ENCODE data around the gene DHRS4.

DHRS4 gene

GRCh38 chr14:23922545-23922944 lies 31.0 kb upstream of the DHRS4 start:
- Histone ChIP-seq H3K4me2 (ENCODE audit: low read length) (no peak overlapping the region), H4K20me1 (ENCODE audit: insufficient read depth, low read length) (no peaks in the 10 kb centered on the region), H3K9ac (ENCODE audit: low read length) (no peak overlapping the region), H3F3A (ENCODE audit: insufficient read depth, low read length) (no peaks in the 10 kb centered on the region), H3K27ac (ENCODE audit: low read depth, low read length, poor library complexity, severe bottlenecking) (no peak overlapping the region), H3K36me3 (ENCODE audit: insufficient read depth, low read length) (no peaks in the 10 kb centered on the region), H3K79me2 (ENCODE audit: insufficient read depth, low read length) (no peaks in the 10 kb centered on the region), H3K9me2 (ENCODE audit: low read depth, low read length) (no peaks in the 10 kb centered on the region), H2AFZ (ENCODE audit: low read length) (no peak overlapping the region), H3K9me3 (ENCODE audit: low read length) (no peaks in the 10 kb centered on the region), H3K4me1 (ENCODE audit: insufficient read depth, low read length, severe bottlenecking) (no peaks in the 10 kb centered on the region), H3K27me3 (ENCODE audit: insufficient read depth, low read length) (no peaks in the 10 kb centered on the region), H3K4me3 (ENCODE audit: low read depth, low read length, poor library complexity, severe bottlenecking) (no peak overlapping the region)
- no peak for TF ChIP-seq CTCF (IDR thresholded peaks at IDR 0.05; ENCODE audit: low read length)
- no peak for TF ChIP-seq EZH2 (IDR thresholded peaks at IDR 0.05; ENCODE audit: borderline replicate concordance, low read length)

- H3K27me3 ChIP-seq (ENCODE audit: insufficient read depth, low read length) = no peaks in the 10 kb centered on the region
- H3K36me3 ChIP-seq (ENCODE audit: insufficient read depth, low read length) = no peaks in the 10 kb centered on the region
- H3K9me2 ChIP-seq (ENCODE audit: low read depth, low read length) = no peaks in the 10 kb centered on the region
- H3F3A ChIP-seq (ENCODE audit: insufficient read depth, low read length) = no peaks in the 10 kb centered on the region
- H4K20me1 ChIP-seq (ENCODE audit: insufficient read depth, low read length) = no peaks in the 10 kb centered on the region
- H3K4me1 ChIP-seq (ENCODE audit: insufficient read depth, low read length, severe bottlenecking) = no peaks in the 10 kb centered on the region
- TF ChIP-seq EZH2 (IDR thresholded peaks at IDR 0.05; ENCODE audit: borderline replicate concordance, low read length) (no peak), CTCF (IDR thresholded peaks at IDR 0.05; ENCODE audit: low read length) (no peak)
- no peaks in the 10 kb centered on the region for H3K79me2 ChIP-seq (ENCODE audit: insufficient read depth, low read length)
- H3K27ac ChIP-seq (ENCODE audit: low read depth, low read length, poor library complexity, severe bottlenecking) = no peak overlapping the region
- H3K4me2 ChIP-seq (ENCODE audit: low read length) = no peak overlapping the region
- no peaks in the 10 kb centered on the region for H3K9me3 ChIP-seq (ENCODE audit: low read length)
- no peak overlapping the region for H2AFZ ChIP-seq (ENCODE audit: low read length)
- no peak overlapping the region for H3K4me3 ChIP-seq (ENCODE audit: low read depth, low read length, poor library complexity, severe bottlenecking)
- H3K9ac ChIP-seq (ENCODE audit: low read length) = no peak overlapping the region
Observed at GRCh38 chr14:23925523-23926075, 28.0 kb upstream of the DHRS4 start.

- Histone ChIP-seq H4K20me1 (ENCODE audit: insufficient read depth, low read length) (no peaks in the 10 kb centered on the region), H3K4me3 (ENCODE audit: low read depth, low read length, poor library complexity, severe bottlenecking) (no peak overlapping the region), H3K27me3 (ENCODE audit: insufficient read depth, low read length) (no peaks in the 10 kb centered on the region), H3K9me2 (ENCODE audit: low read depth, low read length) (no peaks in the 10 kb centered on the region), H3K36me3 (ENCODE audit: insufficient read depth, low read length) (no peaks in the 10 kb centered on the region), H3K4me2 (ENCODE audit: low read length) (no peak overlapping the region), H3K9ac (ENCODE audit: low read length) (no peak overlapping the region), H3K79me2 (ENCODE audit: insufficient read depth, low read length) (no peaks in the 10 kb centered on the region), H2AFZ (ENCODE audit: low read length) (no peak overlapping the region), H3K4me1 (ENCODE audit: insufficient read depth, low read length, severe bottlenecking) (no peaks in the 10 kb centered on the region), H3K27ac (ENCODE audit: low read depth, low read length, poor library complexity, severe bottlenecking) (no peak overlapping the region), H3K9me3 (ENCODE audit: low read length) (no peaks in the 10 kb centered on the region), H3F3A (ENCODE audit: insufficient read depth, low read length) (no peaks in the 10 kb centered on the region)
- TF ChIP-seq CTCF (IDR thresholded peaks at IDR 0.05; ENCODE audit: low read length) (no peak), EZH2 (IDR thresholded peaks at IDR 0.05; ENCODE audit: borderline replicate concordance, low read length) (no peak)
Observed at GRCh38 chr14:23926543-23926942, 27.0 kb upstream of the DHRS4 start.
